Daoy (cell line): ENCODE measurements around the gene TRDN. TPM values are rescaled to one million over a fixed set of nuclear protein-coding genes. Genes with fewer than 3 reads are reported as not detected.
"Not testable (repeated sequence)": the region's sequence is repeated elsewhere in the genome, so short reads cannot be mapped to it uniquely, and the experiment has no call there.

Source experiments
- DNase-seq: peaks from one replicate; pipeline ENCODE4 v3.0.0-alpha.2; 2015; ENCODE audit warnings: low read depth
- total RNA-seq: library from RNA; depleted of rRNA; stranded (reverse); fragments of >200 nt; shearing (Covaris generic); gene quantifications from 2 replicates; pipeline ENCODE4 v1.2.3, GENCODE V29; 2014

Gene TRDN
- total RNA-seq, 1 experiment from 2014 or later: 0.06 TPM

GRCh38 chr6:123629258-123629941 lies 7.3 kb downstream of the TRDN start:
- no peak for DNase-seq

GRCh38 chr6:123625696-123626095 lies 11.1 kb downstream of the TRDN start:
- DNase-seq: no peak

GRCh38 chr6:123622780-123623179 lies 14.0 kb downstream of the TRDN start:
- no peak for DNase-seq

DNA sequence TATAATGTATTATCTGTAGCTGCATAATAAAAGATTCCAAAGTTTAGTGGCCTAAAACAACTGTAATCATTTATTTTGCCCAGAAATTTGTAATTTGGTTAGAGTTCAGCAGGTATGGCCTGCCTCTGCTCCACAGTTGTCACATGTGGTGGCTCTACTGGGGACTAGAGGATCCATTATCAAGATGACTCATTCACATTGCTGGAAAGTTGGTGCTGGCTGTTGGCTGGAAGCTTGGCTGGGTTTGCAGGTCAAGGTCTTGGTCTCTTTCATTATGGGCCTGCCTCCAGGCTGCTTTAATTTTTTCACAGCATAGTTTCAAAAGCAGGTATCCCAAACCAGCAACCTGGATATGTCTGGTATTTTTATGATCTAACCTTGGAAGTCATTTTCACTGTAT lies 17.6 kb downstream of the TRDN start:
- no peak for DNase-seq

GRCh38 chr6:123616942-123617341 lies 19.8 kb downstream of the TRDN start:
- no peak for DNase-seq

- DNase-seq: no peak
Measured at GRCh38 chr6:123616016-123616415, 20.7 kb downstream of the TRDN start.

DNA sequence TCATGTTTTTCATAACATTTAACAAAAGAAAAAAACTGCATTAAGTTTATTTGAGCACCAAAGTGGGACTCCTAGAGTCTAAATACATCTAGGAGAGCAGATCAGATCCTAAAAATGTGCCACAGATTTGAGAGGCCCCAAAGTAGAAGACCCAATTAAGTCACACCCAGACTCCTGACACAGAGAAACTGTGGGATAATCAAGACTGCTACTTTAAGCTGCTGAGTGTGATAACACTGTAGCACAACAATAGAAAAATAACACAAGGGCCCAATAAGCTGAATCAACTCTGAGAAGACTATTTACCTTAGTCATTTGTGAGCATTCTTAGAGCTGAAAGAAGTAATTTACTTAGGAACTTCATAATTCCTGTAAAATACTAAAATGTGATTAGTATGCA lies 26.0 kb downstream of the TRDN start:
- no peak for DNase-seq

GRCh38 chr6:123604067-123604466 lies 32.7 kb downstream of the TRDN start:
- no peak for DNase-seq

DNA sequence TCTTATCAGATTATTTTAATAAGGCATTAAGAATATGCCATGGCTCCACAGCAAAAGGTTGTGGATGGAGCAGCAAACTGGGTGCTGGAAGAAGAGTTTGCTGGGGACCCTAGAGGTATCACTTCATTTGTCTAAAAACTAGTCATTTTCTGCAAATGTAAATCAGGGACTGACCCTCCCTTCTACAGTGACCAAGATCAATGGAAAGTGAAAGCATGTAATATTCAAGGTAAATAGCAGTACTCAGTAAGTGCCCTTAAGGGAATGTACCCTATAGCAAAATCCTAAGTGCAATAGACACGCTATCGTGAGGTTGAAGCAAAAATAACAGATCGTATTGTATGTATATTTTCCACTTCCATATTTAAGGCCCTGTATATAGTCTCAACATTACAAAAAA lies 38.7 kb downstream of the TRDN start:
- no peak for DNase-seq

DNA sequence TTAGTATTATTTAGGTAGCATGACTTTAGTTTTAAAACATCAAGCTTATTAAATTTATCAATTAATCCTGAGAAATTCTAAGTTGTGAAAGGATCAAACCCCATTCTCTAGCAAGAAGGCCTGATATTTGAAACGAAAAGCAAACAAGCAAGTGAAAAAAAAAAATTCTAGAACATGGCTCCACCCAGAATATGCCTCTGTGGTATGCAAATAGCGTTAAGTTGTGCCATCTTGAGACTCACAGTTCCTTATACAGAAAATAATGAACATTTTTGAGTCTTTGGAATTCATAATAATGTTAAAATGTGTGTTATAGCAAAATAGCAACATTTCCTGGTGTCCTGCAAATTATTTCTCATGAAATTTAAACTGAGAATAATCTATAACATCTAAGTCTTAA lies 42.0 kb downstream of the TRDN start:
- no peak for DNase-seq

DNA sequence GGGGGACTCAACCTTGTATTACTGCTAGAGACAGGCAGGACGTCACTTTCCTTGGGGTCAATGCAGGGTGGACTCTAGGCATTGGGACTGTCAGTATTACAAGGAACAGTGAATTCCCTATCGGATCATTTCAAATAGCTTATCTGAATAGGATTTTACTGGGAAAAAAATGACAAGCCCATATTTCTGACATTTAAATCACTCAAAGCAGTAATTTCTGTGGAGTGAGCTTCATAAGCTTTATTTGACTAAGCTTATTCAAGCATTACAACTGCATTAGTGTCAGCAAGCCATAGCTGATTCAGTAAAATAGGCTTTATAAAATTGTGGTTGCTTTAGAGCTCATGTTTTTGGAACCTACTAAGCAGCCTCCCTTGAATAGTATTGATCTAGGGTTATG lies 44.3 kb downstream of the TRDN start:
- DNase-seq: no peak

- DNase-seq: no peak
Measured at GRCh38 chr6:123589973-123590372, 46.8 kb downstream of the TRDN start.

DNA sequence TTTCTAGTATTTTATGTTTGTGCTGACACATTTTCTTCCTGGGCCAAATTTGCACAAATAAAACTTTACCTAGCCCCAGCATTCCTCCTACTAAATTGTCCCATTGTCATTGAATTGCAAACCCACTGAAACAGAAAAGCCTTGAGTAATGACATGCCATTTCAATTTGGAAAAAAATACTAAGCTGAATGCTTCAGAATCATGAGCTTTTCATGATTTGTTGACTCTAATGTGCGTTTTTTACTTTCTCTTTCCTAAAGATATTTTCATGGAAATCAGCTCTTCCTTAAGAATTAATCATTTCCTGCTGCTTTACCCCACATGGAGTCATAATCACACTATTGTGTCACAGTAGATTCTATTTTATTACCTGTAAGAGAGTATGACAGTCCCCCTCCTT lies 47.4 kb downstream of the TRDN start:
- peak; percentile 3 for DNase-seq

- no peak for DNase-seq
Measured at GRCh38 chr6:123588546-123588895, 48.2 kb downstream of the TRDN start.

DNA sequence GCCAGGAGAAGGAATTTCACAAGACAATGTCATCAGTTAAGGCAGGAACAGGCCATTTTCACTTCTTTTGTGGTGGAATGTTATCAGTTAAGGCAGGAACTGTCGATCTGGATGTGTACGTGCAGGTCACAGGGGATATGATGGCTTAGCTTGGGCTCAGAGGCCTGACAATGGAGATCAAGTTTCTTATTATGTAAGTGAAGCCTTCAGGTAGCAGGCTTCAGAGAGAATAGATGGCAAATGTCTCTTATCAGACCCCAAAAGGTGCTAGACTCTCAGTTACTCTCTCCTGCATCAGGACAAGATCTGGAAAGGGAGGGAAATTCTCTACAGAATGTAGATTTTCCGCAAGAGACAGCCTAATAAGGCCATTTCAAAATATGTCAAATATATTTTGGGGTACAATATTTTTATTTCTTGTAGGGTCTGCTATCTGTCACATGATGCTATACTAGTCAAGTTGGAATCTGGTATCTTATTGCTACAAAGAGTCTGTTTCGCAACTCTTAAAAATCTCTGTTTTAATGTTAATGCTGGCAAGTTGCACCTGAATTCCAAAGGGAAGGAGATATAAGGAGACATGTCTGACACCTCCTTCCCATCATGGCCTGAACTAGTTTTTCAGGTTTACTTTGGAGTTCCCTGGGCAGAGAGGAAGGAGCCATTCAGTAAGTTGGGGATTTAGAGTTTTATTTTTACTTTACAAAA lies 48.8 kb downstream of the TRDN start:
- DNase-seq: no peak

- not testable (repeated sequence) for DNase-seq
Measured at GRCh38 chr6:123587407-123587806, 49.3 kb downstream of the TRDN start.

DNA sequence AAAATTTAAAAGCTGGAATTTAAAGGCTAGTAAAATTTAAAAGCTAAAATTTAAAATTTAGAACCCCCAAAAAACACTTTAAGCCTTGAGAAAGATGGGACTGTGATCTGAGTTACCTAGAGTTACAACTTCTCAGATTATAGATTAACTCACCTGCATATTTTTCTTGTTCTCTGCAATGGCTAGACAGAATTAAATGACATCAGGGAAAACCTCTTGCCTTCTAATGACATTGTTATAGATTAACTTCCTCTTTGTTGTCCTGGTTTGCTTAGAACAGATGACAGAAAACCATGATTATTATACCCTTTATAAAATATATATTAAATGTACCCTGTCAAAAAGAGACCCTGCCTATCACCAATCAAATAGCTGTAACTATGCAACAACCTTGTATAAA lies 56.4 kb downstream of the TRDN start:
- DNase-seq: no peak

GRCh38 chr6:123575188-123575587 lies 61.6 kb downstream of the TRDN start:
- DNase-seq: no peak

- no peak for DNase-seq
Measured at GRCh38 chr6:123570813-123571684, 65.7 kb downstream of the TRDN start.

- DNase-seq: no peak
Measured at GRCh38 chr6:123569575-123569974, 67.2 kb downstream of the TRDN start.

- no peak for DNase-seq
Measured at GRCh38 chr6:123565529-123565928, 71.2 kb downstream of the TRDN start.

DNA sequence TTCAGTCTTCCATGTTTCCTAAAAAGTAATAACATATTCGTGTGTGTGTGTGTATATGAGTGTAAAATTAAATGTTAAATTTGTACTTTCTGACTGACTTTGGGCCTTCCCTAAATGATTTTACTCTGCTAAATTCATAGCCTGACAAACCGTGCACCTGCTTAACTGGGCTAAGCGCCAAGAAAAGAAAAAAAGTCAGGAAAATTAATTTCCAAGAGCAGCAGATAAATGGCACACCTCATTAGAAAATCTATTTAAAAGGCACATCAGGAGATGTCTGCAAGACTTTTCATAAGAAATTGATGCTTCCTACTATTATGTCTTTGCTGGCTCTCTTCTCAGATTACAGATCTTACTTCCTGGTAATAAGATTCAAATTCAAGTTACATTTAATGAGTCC lies 72.4 kb downstream of the TRDN start:
- no peak for DNase-seq

GRCh38 chr6:123562677-123563076 lies 74.1 kb downstream of the TRDN start:
- DNase-seq: no peak
